H1 (cell line): ENCODE results near the gene ASS1. TPM values are rescaled to one million over a fixed set of nuclear protein-coding genes. Genes with fewer than 3 reads are reported as not detected.

ENCODE experiments used
- CTCF ChIA-PET: fragments of 300-600 bp; sonication (Branson Sonifier 250); formaldehyde crosslinking; loops from one replicate; lab custom pipeline; 2021; ENCODE audit not compliant: partially characterized antibody; lab: Charles Lee
- POLR2A ChIA-PET: fragments of 300-600 bp; sonication (Branson Sonifier 250); formaldehyde crosslinking; loops from one replicate; lab custom pipeline; 2021; ENCODE audit warnings: inconsistent platforms; ENCODE audit not compliant: partially characterized antibody; lab: Charles Lee
- DNase-seq, 2 experiments: peaks; one replicate each; pipeline versions ENCODE4 v3.0.0 to v3.0.0-alpha.2; 2010 to 2022; ENCODE audit warnings: low spot score in 2 of 2, low read depth in 1 of 2, mixed read lengths in 1 of 2
- FAIRE-seq: peaks from 2 replicates; lab custom pipeline; 2011; peaks lifted over from hg19 to GRCh38; lab: Jason Lieb, UNC
- H2AFZ ChIP-seq: 2 replicates; pipeline ENCODE4 v1.8.1; 2012; ENCODE audit warnings: low read length, inconsistent platforms
- H2AK5ac ChIP-seq: 2 replicates; pipeline ENCODE4 v1.6.1; 2013; ENCODE audit warnings: low read depth, low read length
- H2BK120ac ChIP-seq: replicated peaks from 2 replicates; pipeline ENCODE3; 2013; ENCODE audit warnings: low read depth, low read length, inconsistent platforms
- H2BK12ac ChIP-seq: 2 replicates; pipeline ENCODE4 v1.6.1; 2013; ENCODE audit warnings: low read depth, low read length
- H2BK15ac ChIP-seq: 2 replicates; pipeline ENCODE4 v1.6.1; 2013; ENCODE audit warnings: low read length
- H2BK20ac ChIP-seq: 2 replicates; pipeline ENCODE4 v1.6.1; 2013; ENCODE audit warnings: low read length
- H2BK5ac ChIP-seq: 2 replicates; pipeline ENCODE4 v1.6.1; 2013; ENCODE audit warnings: low read depth, low read length
- H3K14ac ChIP-seq: 2 replicates; pipeline ENCODE4 v1.6.1; 2013; ENCODE audit warnings: inconsistent platforms; ENCODE audit not compliant: insufficient read length
- H3K18ac ChIP-seq: 2 replicates; pipeline ENCODE4 v1.6.1; 2013; ENCODE audit warnings: low read length; ENCODE audit errors: extremely low read depth
- H3K23ac ChIP-seq: 2 replicates; pipeline ENCODE4 v1.6.1; 2013; ENCODE audit warnings: inconsistent platforms; ENCODE audit not compliant: insufficient read length
- H3K23me2 ChIP-seq: 2 replicates; pipeline ENCODE4 v1.6.1; 2013; ENCODE audit warnings: low read depth, low read length
- H3K27ac ChIP-seq: 2 replicates; pipeline ENCODE4 v1.6.1; 2011; ENCODE audit warnings: low read depth, low read length, inconsistent platforms
- H3K27me3 ChIP-seq, 4 experiments: replicated peaks in 1 of 4; 1 replicate in 1 of 4; 2 replicates in 3 of 4; pipeline versions ENCODE4 v1.6.1 to v1.8.1; 2011 to 2013; ENCODE audit warnings: low read length in 3 of 4, mild to moderate bottlenecking in 3 of 4, inconsistent platforms in 2 of 4, mixed read lengths in 2 of 4, moderate library complexity in 1 of 4; ENCODE audit not compliant: control insufficient read depth in 3 of 4, insufficient read depth in 3 of 4; ENCODE audit errors: extremely low read depth in 1 of 4
- H3K36me3 ChIP-seq, 4 experiments: 2 replicates each; pipeline versions ENCODE4 v1.6.1 to v1.8.1; 2011 to 2013; ENCODE audit warnings: mild to moderate bottlenecking in 4 of 4, low read length in 3 of 4, moderate library complexity in 2 of 4, control low read depth in 1 of 4, inconsistent platforms in 1 of 4; ENCODE audit not compliant: insufficient read depth in 4 of 4, control insufficient read depth in 2 of 4
- H3K4ac ChIP-seq: replicated peaks from 2 replicates; pipeline ENCODE3; 2013; ENCODE audit warnings: low read length, low read depth, mixed read lengths, inconsistent platforms; ENCODE audit not compliant: insufficient read length
- H3K4me1 ChIP-seq, 4 experiments: replicated peaks in 1 of 4; 1 replicate in 1 of 4; 2 replicates in 3 of 4; pipeline versions ENCODE4 v1.6.1 to v1.8.1; 2011 to 2013; ENCODE audit warnings: low read length in 3 of 4, inconsistent platforms in 2 of 4, mixed read lengths in 1 of 4; ENCODE audit not compliant: insufficient read depth in 4 of 4, control insufficient read depth in 3 of 4
- H3K4me2 ChIP-seq, 2 experiments: 2 replicates each; pipeline versions ENCODE4 v1.6.1 to v1.8.1; 2011 to 2013; ENCODE audit warnings: low read depth in 2 of 2, low read length in 2 of 2, control low read depth in 1 of 2, inconsistent platforms in 1 of 2, mild to moderate bottlenecking in 1 of 2; ENCODE audit not compliant: insufficient read depth in 1 of 2
- H3K4me3 ChIP-seq, 4 experiments: fragments of 200-600, 300-600 bp in 1 of 4; sonication (generic), shearing (Covaris generic), sonication (Bioruptor Twin) in 1 of 4; 2 replicates each; pipeline versions ENCODE4 v1.5.1 to v1.8.1; 2011 to 2016; ENCODE audit warnings: low read length in 4 of 4, low read depth in 3 of 4, control low read depth in 2 of 4, inconsistent platforms in 2 of 4, mild to moderate bottlenecking in 2 of 4, mixed read lengths in 1 of 4, moderate library complexity in 1 of 4; ENCODE audit not compliant: insufficient read depth in 2 of 4; ENCODE audit errors: extremely low read depth in 1 of 4
- H3K56ac ChIP-seq: replicated peaks from 2 replicates; pipeline ENCODE3; 2013; ENCODE audit warnings: low read depth, mild to moderate bottlenecking, mixed read lengths, low read length, inconsistent platforms; ENCODE audit not compliant: insufficient read length
- H3K79me1 ChIP-seq: 2 replicates; pipeline ENCODE4 v1.6.1; 2013; ENCODE audit warnings: low read depth, low read length, control low read depth
- H3K79me2 ChIP-seq, 2 experiments: 2 replicates each; pipeline versions ENCODE4 v1.6.1 to v1.8.1; 2012 to 2013; ENCODE audit warnings: low read length in 2 of 2, mild to moderate bottlenecking in 2 of 2, inconsistent platforms in 1 of 2; ENCODE audit not compliant: insufficient read depth in 2 of 2, control insufficient read depth in 1 of 2
- H3K9ac ChIP-seq, 4 experiments: replicated peaks in 1 of 4; 1 replicate in 1 of 4; 2 replicates in 3 of 4; pipeline versions ENCODE4 v1.6.1 to v1.8.1; 2011 to 2013; ENCODE audit warnings: low read depth in 3 of 4, low read length in 3 of 4, control low read depth in 2 of 4, mild to moderate bottlenecking in 2 of 4, moderate library complexity in 2 of 4, inconsistent platforms in 1 of 4; ENCODE audit errors: extremely low read depth in 1 of 4
- H3K9me3 ChIP-seq, 2 experiments: 2 replicates each; pipeline versions ENCODE4 v1.6.1 to v1.8.1; 2012 to 2013; ENCODE audit warnings: mild to moderate bottlenecking in 2 of 2, moderate library complexity in 2 of 2, control low read depth in 1 of 2, inconsistent platforms in 1 of 2, low read depth in 1 of 2, low read length in 1 of 2, mixed read lengths in 1 of 2; ENCODE audit not compliant: insufficient read depth in 2 of 2
- H4K20me1 ChIP-seq, 2 experiments: replicated peaks in 1 of 2; 2 replicates each; pipeline versions ENCODE3 to v1.8.1; 2011 to 2013; ENCODE audit warnings: inconsistent platforms in 2 of 2, low read length in 2 of 2, mild to moderate bottlenecking in 1 of 2; ENCODE audit not compliant: insufficient read depth in 2 of 2, control insufficient read depth in 1 of 2
- H4K5ac ChIP-seq: 2 replicates; pipeline ENCODE4 v1.6.1; 2013; ENCODE audit warnings: low read length, low read depth, mixed read lengths, inconsistent platforms; ENCODE audit not compliant: insufficient read length
- H4K8ac ChIP-seq: 2 replicates; pipeline ENCODE4 v1.8.0; 2013; ENCODE audit warnings: mild to moderate bottlenecking, moderate library complexity, low read length, inconsistent platforms; ENCODE audit not compliant: insufficient read depth; ENCODE audit errors: extremely low read depth
- H4K91ac ChIP-seq: replicated peaks from 2 replicates; pipeline ENCODE3; 2013; ENCODE audit warnings: low read length, mixed read lengths, inconsistent platforms; ENCODE audit not compliant: insufficient read length
- BACH1 ChIP-seq: IDR thresholded peaks from 2 replicates; pipeline ENCODE4 v1.6.1; 2012; ENCODE audit warnings: low read length, improper control_type of control experiment
- BRCA1 ChIP-seq: IDR thresholded peaks from 2 replicates; pipeline ENCODE4 v1.6.1; 2012; ENCODE audit warnings: low read depth, low read length, improper control_type of control experiment
- CEBPB ChIP-seq: IDR thresholded peaks from 2 replicates; pipeline ENCODE4 v1.6.1; 2012; ENCODE audit warnings: low read depth, low read length
- GABPA ChIP-seq: IDR thresholded peaks from 2 replicates; pipeline ENCODE4 v1.6.1; 2011; ENCODE audit warnings: mild to moderate bottlenecking, low read length, moderate library complexity, borderline replicate concordance; ENCODE audit not compliant: insufficient read depth
- POLR2A ChIP-seq, 2 experiments: IDR thresholded peaks; 1 replicate in 1 of 2; 2 replicates in 1 of 2; pipeline ENCODE4 v1.6.1; 2011; ENCODE audit warnings: low read depth in 2 of 2, low read length in 2 of 2, mild to moderate bottlenecking in 2 of 2; ENCODE audit errors: control extremely low read depth in 1 of 2
- RBBP5 ChIP-seq: IDR thresholded peaks from 2 replicates; pipeline ENCODE4 v1.7.1; 2012; ENCODE audit warnings: low read depth, mild to moderate bottlenecking, inconsistent platforms, low read length, moderate library complexity, borderline replicate concordance
- RFX5 ChIP-seq: IDR thresholded peaks from 2 replicates; pipeline ENCODE4 v1.6.1; 2011; ENCODE audit warnings: low read depth, low read length, improper control_type of control experiment, borderline replicate concordance
- SIRT6 ChIP-seq: IDR thresholded peaks from one replicate; pipeline ENCODE4 v1.7.1; 2012; ENCODE audit warnings: low read length, inconsistent platforms
- SRF ChIP-seq: IDR thresholded peaks from 2 replicates; pipeline ENCODE4 v1.6.1; 2011; ENCODE audit warnings: mild to moderate bottlenecking, low read depth, low read length, moderate library complexity
- TCF12 ChIP-seq: IDR thresholded peaks from 2 replicates; pipeline ENCODE4 v1.6.1; 2011; ENCODE audit warnings: low read depth, mild to moderate bottlenecking, low read length
- WGBS, 2 experiments: shearing (Covaris generic) in 1 of 2; methylation state at CpG; one replicate each; pipeline versions ENCODE4 v1.1.6 to v1.1.7; 2013 to 2015; ENCODE audit warnings: low lambda C conversion rate in 2 of 2, mixed read lengths in 2 of 2, inconsistent platforms in 1 of 2, low coverage in 1 of 2, missing lambda C conversion rate in 1 of 2; ENCODE audit not compliant: insufficient replicate concordance in 2 of 2, insufficient coverage in 1 of 2, insufficient read length in 1 of 2; ENCODE audit errors: extremely low coverage in 1 of 2, missing lambda C conversion rate in 1 of 2; 5-methylcytosine and 5-hydroxymethylcytosine counted together
- polyA plus RNA-seq, 7 experiments: library from polyadenylated mRNA; depleted of rRNA in 3 of 7; stranded (reverse) in 5 of 7; unstranded in 2 of 7; fragments of >200 nt in 5 of 7; fragments of 200-250 nt in 2 of 7; gene quantifications; 1 replicate in 5 of 7; 2 replicates in 1 of 7; 4 replicates in 1 of 7; pipeline versions ENCODE4 v1.2.1 to v1.2.3, GENCODE V29; 2011 to 2013; ENCODE audit warnings: missing spikeins in 2 of 7, mixed read lengths in 2 of 7
- total RNA-seq: library from RNA; stranded (reverse); fragmentation: NEBNext Ultra II Directional; extraction: Animal tissue kit (Norgen Biotek cat#: 25700); gene quantifications from 2 replicates; pipeline ENCODE4 v1.2.1, GENCODE V29; 2021
- TF ChIP-seq, protein P1 (sequence below): IDR thresholded peaks from 2 replicates; pipeline ENCODE4 v1.6.1; 2011; ENCODE audit warnings: low read length, improper control_type of control experiment

The ASS1 gene
- total and polyA plus RNA-seq, 2 of the 8 experiments (the other 6 are each of a cell fraction or from before 2014, with no cell fraction given) = 108 to 296 TPM

DNA sequence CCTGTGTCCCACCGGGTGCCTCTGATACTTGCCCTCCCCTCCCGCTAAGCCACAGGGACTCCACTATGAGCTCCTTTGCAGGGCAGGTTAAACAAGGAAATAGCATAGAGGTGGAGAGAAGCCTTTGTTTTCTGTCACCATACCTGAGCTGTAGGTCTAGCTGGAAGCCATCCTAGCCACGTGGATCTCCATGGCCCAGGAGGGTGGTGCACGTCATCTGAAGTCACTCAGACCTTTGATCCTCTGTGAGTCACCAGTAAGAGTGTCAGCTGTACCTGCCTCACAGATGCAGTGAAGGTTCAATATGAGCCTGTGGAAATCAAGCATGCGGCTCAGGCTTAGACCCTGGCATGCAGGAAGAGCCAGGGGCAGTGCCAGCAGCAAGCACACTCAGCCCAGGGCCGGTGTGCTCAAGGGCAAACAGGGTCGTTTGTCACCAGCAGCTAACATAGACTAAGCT is 55.1 kb downstream of the ASS1 start:
- Histone ChIP-seq H2BK15ac (no peak overlapping the region), H2BK5ac (no peak overlapping the region), H3K4ac (no peak overlapping the region), H2AK5ac (no peak overlapping the region), H2BK12ac (0 out of 2 replicates have a peak overlapping the region, but pooled peaks have one; percentile 9), H3K23ac (no peak overlapping the region), H3K18ac (no peak overlapping the region), H3K23me2 (no peaks in the 10 kb centered on the region), H3K56ac (no peak overlapping the region), H4K8ac (no peak overlapping the region), H3K79me1 (no peaks in the 10 kb centered on the region), H4K20me1 (no peaks in the 10 kb centered on the region), H3K4me3 (no peak overlapping the region), H2BK20ac (no peak overlapping the region), H3K9ac (no peak overlapping the region; a peak in 1 of 7 replicates), H2BK120ac (no peak overlapping the region), H3K4me1 (no peaks in the 10 kb centered on the region; a peak in 1 of 7 replicates), H3K4me2 (no peak overlapping the region), H3K27ac (no peak overlapping the region), H4K91ac (no peak overlapping the region), H3K9me3 (peaks cover 3% of the 10 kb centered on the region in 2 experiments; a peak in 2 of 4 replicates), H2AFZ (no peak overlapping the region), H3K36me3 (peaks cover 3 to 36% (median 9%) of the 10 kb centered on the region in 4 experiments; a peak in 6 of 8 replicates), H3K27me3 (no peaks in the 10 kb centered on the region), H3K79me2 (no peaks in the 10 kb centered on the region), H3K14ac (no peak overlapping the region), H4K5ac (no peak overlapping the region)
- WGBS, 2 experiments = 86% methylated on average over 7 of the region's 7 CpGs; no CpG with 5 or more reads in 1 of the 2 experiments
- CTCF ChIA-PET = interaction anchor here (0.5 to 1.4 kb wide), 6 partner anchors 16 to 208 kb away, joined by 3 to 5 read pairs (median 4); no protein-coding TSS in a partner anchor
- TF ChIP-seq RFX5 = no peak
- no peak for TF ChIP-seq SRF
- TF ChIP-seq POLR2A (IDR thresholded peaks at IDR 0.05; ENCODE audit: control extremely low read depth in 1 of 2, low read depth in 2 of 2, low read length in 2 of 2) = no peak
- no peak for TF ChIP-seq RBBP5
- no peak for TF ChIP-seq BRCA1
- no peak for TF ChIP-seq GABPA
- no peak for TF ChIP-seq BACH1
- TF ChIP-seq, protein P1, sequence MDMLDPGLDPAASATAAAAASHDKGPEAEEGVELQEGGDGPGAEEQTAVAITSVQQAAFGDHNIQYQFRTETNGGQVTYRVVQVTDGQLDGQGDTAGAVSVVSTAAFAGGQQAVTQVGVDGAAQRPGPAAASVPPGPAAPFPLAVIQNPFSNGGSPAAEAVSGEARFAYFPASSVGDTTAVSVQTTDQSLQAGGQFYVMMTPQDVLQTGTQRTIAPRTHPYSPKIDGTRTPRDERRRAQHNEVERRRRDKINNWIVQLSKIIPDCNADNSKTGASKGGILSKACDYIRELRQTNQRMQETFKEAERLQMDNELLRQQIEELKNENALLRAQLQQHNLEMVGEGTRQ = no peak
- TF ChIP-seq CEBPB = no peak
- no peak for TF ChIP-seq SIRT6
- no peak for TF ChIP-seq TCF12
- POLR2A ChIA-PET = interaction anchor here (0.6 to 1.2 kb wide), 3 partner anchors 40 to 93 kb away, joined by 3 to 4 read pairs (median 3); no protein-coding TSS in a partner anchor
- DNase-seq (no peak), FAIRE-seq (no peak)
